ENCODE results near the gene EML1.
"Not testable (repeated sequence)": the region's sequence is repeated elsewhere in the genome, so short reads cannot be mapped to it uniquely, and the experiment has no call there.

Gene EML1

GRCh38 chr14:99755629-99756603, 37.3 kb upstream of the EML1 start:
- DNase-seq (ENCODE audit: low read depth), result no peak

DNA sequence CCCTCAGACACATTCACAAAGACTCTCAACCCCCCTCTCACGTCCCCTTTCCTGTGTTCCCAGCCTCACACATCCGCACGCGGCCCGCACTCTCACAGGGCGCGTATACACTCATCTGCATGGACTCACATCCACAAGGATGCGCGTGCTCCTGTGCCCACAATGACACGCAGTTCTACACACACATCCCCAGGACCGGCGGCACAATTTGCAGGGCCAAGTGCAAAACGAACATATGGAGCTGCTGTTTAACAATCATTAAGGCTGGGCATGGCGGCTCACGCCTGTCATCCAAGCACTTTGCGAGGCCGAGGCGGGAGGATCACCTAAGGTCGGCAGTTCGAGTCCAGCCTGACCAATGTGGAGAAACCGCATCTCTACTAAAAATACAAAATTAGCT, 36.4 kb upstream of the EML1 start:
- no peak for DNase-seq (ENCODE audit: low read depth)

DNA sequence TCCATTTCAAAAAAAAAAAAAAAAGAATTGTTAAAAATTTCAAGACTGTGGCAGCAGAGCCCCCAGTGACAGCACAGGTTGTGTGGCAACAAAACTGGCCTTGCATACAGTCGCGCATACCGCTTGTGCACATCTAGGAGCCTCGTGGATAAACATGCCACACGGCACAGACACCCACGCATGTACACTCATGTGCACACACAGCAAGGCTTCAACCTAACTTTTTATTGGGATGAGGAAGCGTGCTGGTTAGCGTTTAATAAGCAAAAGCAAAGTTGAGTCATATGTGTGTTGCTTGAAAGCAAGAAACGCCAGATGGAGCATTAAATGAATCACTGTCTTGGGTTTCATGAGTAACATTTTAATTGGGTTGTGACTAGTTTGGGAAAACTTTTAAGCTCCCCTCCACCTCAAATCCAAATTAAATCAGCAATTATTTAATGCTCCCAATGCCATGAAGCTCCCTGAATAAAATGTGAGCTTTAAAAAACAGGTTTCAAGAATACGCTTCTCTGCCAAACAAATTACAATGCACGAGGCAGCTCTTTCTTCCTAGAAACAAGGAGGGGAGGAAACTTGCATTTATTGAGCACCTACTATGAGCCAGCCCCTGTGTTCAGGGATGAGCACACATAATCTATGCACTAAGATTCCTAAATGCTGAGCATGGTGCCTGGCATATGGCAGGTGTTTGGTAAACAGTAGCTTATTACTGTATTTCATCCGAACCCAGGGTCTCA, 35.7 kb upstream of the EML1 start:
- DNase-seq (ENCODE audit: low read depth), result no peak

DNA sequence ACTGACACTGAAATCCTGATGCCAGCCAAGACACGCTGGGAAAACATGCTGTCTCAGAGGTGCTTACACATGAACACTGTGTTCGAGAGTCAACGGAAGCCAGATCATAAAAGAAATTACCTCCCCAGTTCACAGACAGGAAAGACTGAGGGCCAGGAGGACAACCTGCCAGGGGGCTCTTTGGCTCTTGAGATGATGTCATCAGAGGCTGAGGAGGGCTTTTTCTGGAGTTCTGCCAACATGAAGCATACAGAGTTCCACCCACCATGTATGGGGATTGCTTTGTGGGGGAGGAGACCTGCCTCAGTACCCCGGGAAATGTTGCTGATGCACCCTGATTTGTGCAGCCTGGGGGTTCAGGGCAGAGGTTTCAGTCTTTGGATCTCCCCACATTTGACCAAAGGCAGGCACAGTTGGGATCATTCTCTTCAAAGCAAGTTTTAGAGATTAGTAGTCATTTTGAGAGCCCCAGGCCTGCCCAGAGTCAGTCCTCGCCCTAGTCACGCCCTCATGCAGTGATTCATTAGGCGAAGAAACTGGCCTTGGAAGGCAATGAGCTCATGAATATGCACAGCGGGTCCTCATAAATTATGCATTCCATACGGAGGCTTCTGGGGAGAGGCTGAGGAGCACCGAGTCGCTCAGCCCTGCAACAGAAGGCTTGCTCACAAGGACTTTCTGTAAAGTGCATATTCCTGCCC, 34.9 kb upstream of the EML1 start:
- no peak for DNase-seq (ENCODE audit: low read depth)

GRCh38 chr14:99758872-99759545, 34.2 kb upstream of the EML1 start:
- no peak for DNase-seq (ENCODE audit: low read depth)

DNA sequence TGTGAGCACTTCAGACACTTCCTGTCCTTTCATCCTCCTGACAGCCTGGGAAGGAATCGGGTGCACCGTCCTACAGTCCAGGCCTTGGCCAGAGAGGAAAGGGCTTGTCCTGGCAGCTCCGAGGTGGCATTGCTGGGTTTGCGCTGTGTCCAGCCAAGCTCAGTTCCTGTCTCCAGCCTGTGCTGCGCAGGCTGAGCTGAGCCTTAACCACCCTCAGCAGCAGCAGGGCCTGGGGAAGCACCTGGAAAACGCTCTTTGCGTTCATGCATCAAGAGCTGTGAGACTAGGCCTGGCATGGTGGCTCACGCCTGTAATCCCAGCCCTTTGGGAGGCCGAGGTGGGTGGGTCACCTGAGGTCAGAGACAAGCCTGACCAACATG, 33.7 kb upstream of the EML1 start:
- DNase-seq (ENCODE audit: low read depth), result no peak

- no peak for DNase-seq (ENCODE audit: low read depth)
These were observed 32.4 kb upstream of the EML1 start for GRCh38 chr14:99760817-99761216.

DNA sequence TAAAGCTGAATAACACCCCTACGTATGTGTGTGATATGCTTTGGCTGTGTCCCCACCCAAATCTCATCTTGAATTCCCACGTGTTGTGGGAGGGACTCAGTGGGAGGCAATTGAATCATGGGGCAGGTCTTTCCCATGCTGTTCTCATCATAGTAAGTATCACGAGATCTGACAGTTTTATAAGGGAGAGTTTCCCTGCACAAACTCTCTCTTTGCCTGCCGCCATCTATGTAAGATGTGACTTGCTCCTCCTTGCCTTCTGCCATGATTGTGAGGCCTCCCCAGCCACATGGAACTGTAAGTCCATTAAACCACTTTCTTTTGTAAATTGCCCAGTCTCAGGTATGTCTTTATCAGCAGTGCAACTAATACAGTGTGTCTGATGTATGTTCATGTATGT, 30.3 kb upstream of the EML1 start:
- DNase-seq (ENCODE audit: low read depth), result not testable (repeated sequence)

DNA sequence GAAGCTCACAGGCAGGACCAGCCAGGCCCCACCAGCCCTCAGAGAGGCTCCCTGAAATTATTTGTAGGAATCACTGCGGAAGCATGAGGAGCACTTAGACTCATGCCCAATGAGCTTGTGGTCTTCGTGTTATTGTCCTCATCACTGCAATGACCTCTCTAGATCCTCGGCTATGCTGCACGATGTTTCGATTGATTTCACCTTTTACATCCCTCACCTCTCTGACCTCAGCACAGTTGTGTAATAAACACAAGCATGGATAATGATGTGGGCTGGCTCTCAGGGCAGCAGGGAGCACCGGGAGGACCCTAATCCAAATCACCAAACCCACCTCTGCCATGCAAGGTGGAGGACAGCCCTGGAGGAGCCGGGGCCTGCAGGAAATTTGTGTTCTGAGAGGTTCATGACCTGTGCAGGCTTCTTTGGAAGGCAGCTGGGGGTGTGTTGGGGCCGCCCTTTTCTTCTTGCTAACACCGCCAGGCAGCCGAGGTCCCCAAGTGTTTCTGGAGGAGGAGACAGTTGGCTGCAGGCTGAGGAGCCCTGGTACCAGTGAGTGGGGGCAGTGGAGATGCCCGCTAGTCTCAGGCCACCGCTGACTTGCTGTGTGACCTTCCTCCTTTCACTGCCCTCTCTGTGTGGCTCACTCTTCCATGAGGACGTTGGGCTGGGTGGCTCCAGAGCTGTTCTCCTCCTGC, 29.5 kb upstream of the EML1 start:
- DNase-seq (ENCODE audit: low read depth), result no peak

DNA sequence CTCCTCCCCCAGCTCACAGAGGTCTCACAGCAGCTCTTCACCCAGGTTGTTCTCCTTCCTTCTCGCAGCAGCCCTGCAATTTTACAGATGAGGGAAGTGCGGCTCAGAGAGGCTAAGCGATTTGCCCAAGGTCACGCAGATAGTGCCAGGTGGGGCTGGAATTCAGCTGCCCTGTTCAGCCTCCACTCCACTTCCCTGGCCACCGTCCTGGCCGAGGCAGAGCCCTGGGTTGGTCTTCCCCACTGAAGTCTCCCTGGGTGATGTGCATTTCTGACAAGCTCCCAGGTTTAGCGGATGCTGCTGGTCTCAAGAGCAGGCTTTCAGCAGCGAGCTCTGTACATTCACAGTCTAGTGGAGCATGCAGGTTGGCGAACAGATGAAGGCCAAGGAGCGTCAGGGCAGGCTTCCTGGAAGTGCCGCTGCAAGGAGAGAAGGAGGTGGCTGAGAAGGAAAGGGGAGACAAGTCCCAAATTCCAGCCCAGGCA, 28.9 kb upstream of the EML1 start:
- DNase-seq (ENCODE audit: low read depth), result no peak

GRCh38 chr14:99768381-99768780, 24.8 kb upstream of the EML1 start:
- DNase-seq (ENCODE audit: low read depth), result no peak

DNA sequence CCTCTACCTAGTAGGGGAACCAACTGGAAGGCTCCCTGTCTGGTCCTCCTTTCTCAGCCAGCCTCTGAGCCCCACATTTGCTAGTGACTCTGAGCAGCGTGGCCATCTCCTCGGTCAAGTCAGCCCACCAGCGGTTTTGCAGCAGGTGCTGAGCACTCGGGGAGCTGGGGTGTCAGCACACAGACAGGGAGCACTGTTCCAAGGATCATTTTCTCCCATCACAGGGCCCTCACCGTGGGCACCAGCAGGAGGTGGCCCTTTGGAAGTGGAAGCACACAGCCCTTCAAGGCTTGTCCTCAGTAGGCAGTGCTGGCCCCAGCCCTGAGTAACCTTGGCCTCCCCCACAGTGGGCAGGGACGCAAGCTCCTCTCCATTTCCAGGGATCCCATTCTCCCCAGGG, 24.1 kb upstream of the EML1 start:
- no peak for DNase-seq (ENCODE audit: low read depth)

GRCh38 chr14:99769799-99770198, 23.4 kb upstream of the EML1 start:
- DNase-seq (ENCODE audit: low read depth), result no peak

- DNase-seq (ENCODE audit: low read depth), result no peak
These were observed 20.6 kb upstream of the EML1 start for GRCh38 chr14:99772371-99773283.

DNA sequence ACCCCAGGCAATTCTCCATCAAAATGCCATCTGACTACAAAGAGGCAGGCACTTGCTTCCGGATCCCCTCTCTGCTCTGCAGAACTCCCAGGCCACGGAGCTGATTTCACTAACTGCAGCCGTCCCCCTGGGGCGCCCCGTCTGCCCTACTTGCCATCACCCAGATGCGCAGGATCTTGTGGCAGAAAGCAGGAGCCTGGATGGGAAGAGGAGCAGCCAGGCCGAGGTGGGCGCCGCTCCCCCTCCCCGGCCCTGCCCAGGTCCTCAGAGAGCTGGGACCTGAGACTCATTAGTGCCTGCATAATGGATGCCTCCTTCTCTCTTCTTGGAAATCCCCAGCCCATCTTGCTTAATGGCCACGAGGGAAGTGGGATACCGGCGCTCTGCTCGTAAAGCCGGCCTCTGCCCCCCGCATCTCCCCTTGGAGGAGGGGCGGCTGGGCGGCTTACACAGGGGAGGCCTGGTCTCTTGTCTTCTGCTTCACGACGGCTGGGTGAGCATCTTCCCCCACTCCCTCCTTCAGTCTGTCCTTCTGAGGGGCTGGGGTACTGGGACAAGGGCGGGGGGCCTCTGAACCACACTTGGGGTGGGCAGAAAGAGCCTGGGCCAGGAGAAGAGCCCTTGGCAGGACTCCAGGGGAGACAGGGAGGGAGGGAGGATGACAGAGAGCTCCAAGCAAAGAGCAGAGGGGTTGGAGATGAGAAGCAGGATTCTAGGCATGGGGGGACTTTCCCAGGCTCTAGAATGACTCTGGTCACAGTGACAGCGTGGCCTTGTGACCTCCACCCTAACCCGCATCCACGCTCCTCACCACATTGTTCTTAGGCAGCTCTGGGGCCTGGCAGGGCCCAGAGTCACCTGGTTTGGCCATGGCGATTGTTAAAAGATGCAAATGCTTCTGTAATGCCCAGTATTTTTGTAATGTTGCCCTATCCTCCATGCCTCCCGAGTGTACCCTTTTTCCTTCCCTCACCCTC, 19.4 kb upstream of the EML1 start:
- no peak for DNase-seq (ENCODE audit: low read depth)

DNA sequence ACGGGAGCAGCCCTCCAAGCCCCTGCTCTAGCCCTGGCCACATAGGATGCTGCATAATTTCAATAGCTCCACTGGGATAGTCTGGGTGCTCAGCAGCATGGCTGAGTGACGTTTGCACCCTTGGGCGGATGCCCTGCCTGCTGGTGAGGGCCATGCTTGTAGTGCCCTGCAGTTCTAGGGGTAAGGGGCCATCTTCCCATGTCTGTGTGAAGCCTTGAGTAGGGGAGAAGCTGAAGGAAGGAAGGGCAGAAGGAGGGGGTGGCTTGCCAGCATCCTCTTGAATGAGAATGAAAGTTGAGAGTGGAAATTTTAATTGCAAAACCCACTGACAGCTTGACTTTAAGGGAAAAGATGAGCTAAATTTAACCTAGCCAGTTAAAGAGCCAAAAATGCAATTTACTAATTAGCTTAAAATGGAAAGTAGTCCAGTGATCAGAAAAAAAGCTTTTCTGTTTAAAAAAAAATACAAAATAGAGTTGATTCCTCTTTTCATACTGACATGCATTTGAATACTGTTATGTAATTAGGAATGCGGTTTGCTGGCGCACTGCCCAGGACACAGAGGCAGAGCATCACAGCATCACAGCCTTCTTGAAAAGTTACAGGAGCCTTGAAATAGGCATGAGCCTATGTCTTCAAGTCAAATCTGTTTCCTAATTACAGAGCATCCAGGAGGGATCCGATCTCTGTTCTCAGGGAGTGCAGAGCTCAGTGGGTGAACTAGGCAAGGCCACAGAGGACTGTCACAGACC, 18.5 kb upstream of the EML1 start:
- DNase-seq (ENCODE audit: low read depth), result no peak

- DNase-seq (ENCODE audit: low read depth), result no peak
These were observed 17.9 kb upstream of the EML1 start for GRCh38 chr14:99775351-99775750.

- DNase-seq (ENCODE audit: low read depth), result no peak
These were observed 15.3 kb upstream of the EML1 start for GRCh38 chr14:99777951-99778350.

Measured in stimulated activated CD4-positive, alpha-beta T cell treated with anti-CD3 and anti-CD28 coated beads, Interleukin-2, amount 100 ng/mL, for 4 hours (primary cell).